Psoas muscle (tissue), 8 donors: ENCODE data around the gene CCDC12. TPM values are rescaled to one million over a fixed set of nuclear protein-coding genes. Genes with fewer than 3 reads are reported as not detected.
A peak's percentile ranks its signal among the peaks of the same experiment; 100 is the strongest.

Experiments
- ATAC-seq, 4 donors: fragments of 200-7000 bp; cut with Tn5 transposase; one replicate each; pipeline ENCODE4 v1.9.1; 2020; ENCODE audit warnings: moderate library complexity in 3 of 4, mild to moderate bottlenecking in 2 of 4
- DNase-seq, 2 donors: peaks; one replicate each; pipeline ENCODE4 v3.0.0-alpha.2; 2020
- H3K27ac ChIP-seq: fragments of 200-600 bp; one replicate; pipeline ENCODE4 v1.8.0; 2022
- H3K27me3 ChIP-seq, 3 donors: fragments of 200-600 bp in 1 of 3; one replicate each; pipeline versions ENCODE4 v1.6.1 to v1.8.0; 2013 to 2022; ENCODE audit warnings: low read length in 2 of 3, mild to moderate bottlenecking in 2 of 3, moderate library complexity in 1 of 3; ENCODE audit not compliant: insufficient read depth in 3 of 3
- H3K36me3 ChIP-seq, 2 donors: fragments of 200-600 bp in 1 of 2; one replicate each; pipeline versions ENCODE4 v1.6.1 to v1.8.0; 2013 to 2022; ENCODE audit warnings: low read depth in 1 of 2, mild to moderate bottlenecking in 1 of 2, moderate library complexity in 1 of 2; ENCODE audit not compliant: insufficient read depth in 1 of 2
- H3K4me1 ChIP-seq: fragments of 200-600 bp; one replicate; pipeline ENCODE4 v1.8.0; 2022
- H3K4me3 ChIP-seq: fragments of 200-600 bp; one replicate; pipeline ENCODE4 v1.8.0; 2022; ENCODE audit warnings: mild to moderate bottlenecking
- H3K9me3 ChIP-seq: fragments of 200-600 bp; one replicate; pipeline ENCODE4 v1.8.0; 2022
- whole genome bisulfite sequencing, 3 donors: extraction: QIAGEN DNeasy Blood & Tissue Kit; methylation state at CpG; one replicate each; pipeline versions ENCODE4 v1.1.6 to v1.1.7; 2013; 5-methylcytosine and 5-hydroxymethylcytosine counted together
- intact Hi-C, 2 donors: fragments of 100-400 bp; cut with DNase I; formaldehyde crosslinking; loops; one replicate each; pipeline versions ENCODE4 v1.11.0 to v1.14.2; 2022
- polyA plus RNA-seq, 3 donors: library from polyadenylated mRNA; stranded (reverse); fragments of 200-250 nt; gene quantifications; one replicate each; pipeline ENCODE4 v1.2.3, GENCODE V29; 2013
- total RNA-seq, 4 donors: library from RNA; stranded (reverse); fragmentation: NEBNext Ultra II Directional in 2 of 4; extraction: Animal tissue kit (Norgen Biotek cat#: 25700) in 2 of 4; gene quantifications; one replicate each; pipeline versions ENCODE4 v1.2.1 to v1.2.4, GENCODE V29; 2021 to 2023
- TF ChIP-seq, protein P1 (sequence below): fragments of 200-600 bp; IDR thresholded peaks from one replicate; pipeline ENCODE4 v1.8.0; 2022; ENCODE audit warnings: antibody characterized with exemption
- donor health status: healthy with polysubstance abuse.
- donor health status: DM: no; HTN: no; CAD: no; lungs with moderate emphysema.
- donor health status: Bipolar disorder and iron deficiency.
- donor health status: healthy.
- donor health status: DM: yes; HTN: yes; CAD: no.
- donor health status: DM: no; HTN: no; CAD: no.
- donor health status: DM: no; HTN: no; CAD: no.
- donor health status: DM: yes; HTN: yes; CAD: no.

CCDC12 gene
- total and polyA plus RNA-seq, 7 donors, result 25.1 to 69.8 (median 36.4) TPM

DNA sequence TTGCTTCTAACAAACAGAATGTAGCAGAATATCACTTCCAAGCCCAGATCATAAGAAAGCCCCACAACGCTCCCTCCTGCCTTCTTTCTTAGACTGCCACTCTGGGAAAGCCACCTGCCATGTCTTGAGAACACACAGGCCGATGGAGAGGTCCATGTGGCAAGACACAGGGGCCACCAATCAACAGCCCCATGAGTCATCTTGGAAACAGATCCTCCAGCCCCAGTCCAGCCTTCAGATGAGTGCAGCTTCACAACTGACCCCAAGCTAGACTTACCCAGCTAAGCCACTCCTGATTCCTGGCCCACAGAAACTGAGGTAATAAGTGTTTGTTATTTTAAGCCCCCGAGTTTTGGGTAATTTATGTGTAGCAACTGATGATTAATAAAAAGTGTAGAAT lies 59.3 kb downstream of the CCDC12 start:
- no peak overlapping the region for H3K27ac ChIP-seq
- H3K27me3 ChIP-seq, result no peaks in the 10 kb centered on the region
- DNase-seq (peak in 1 of 2 donors; percentile 9), ATAC-seq (no peak)
- TF ChIP-seq, protein P1, sequence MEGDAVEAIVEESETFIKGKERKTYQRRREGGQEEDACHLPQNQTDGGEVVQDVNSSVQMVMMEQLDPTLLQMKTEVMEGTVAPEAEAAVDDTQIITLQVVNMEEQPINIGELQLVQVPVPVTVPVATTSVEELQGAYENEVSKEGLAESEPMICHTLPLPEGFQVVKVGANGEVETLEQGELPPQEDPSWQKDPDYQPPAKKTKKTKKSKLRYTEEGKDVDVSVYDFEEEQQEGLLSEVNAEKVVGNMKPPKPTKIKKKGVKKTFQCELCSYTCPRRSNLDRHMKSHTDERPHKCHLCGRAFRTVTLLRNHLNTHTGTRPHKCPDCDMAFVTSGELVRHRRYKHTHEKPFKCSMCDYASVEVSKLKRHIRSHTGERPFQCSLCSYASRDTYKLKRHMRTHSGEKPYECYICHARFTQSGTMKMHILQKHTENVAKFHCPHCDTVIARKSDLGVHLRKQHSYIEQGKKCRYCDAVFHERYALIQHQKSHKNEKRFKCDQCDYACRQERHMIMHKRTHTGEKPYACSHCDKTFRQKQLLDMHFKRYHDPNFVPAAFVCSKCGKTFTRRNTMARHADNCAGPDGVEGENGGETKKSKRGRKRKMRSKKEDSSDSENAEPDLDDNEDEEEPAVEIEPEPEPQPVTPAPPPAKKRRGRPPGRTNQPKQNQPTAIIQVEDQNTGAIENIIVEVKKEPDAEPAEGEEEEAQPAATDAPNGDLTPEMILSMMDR, result no peak
- intact Hi-C loops, result no loop called here
- 76 to 100% (median 96%) methylated on average over 3 of the region's 3 CpGs for WGBS, 3 donors
- no peak overlapping the region for H3K4me3 ChIP-seq
- peaks cover 0 to 64% of the 10 kb centered on the region in 2 donors for H3K36me3 ChIP-seq
- H3K9me3 ChIP-seq, result no peaks in the 10 kb centered on the region
- H3K4me1 ChIP-seq, result peaks cover 20% of the 10 kb centered on the region

GRCh38 chr3:46916799-46917198 lies 59.7 kb downstream of the CCDC12 start:
- peaks cover 0 to 59% of the 10 kb centered on the region in 2 donors for H3K36me3 ChIP-seq
- H3K27me3 ChIP-seq, result no peaks in the 10 kb centered on the region
- 89 to 94% (median 91%) methylated on average over 3 of the region's 3 CpGs for WGBS, 3 donors
- H3K9me3 ChIP-seq, result no peaks in the 10 kb centered on the region
- intact Hi-C loops, result no loop called here
- ATAC-seq (no peak), DNase-seq (no peak)
- peaks cover 20% of the 10 kb centered on the region for H3K4me1 ChIP-seq
- TF ChIP-seq, protein P1, result no peak
- no peak overlapping the region for H3K27ac ChIP-seq
- no peak overlapping the region for H3K4me3 ChIP-seq

DNA sequence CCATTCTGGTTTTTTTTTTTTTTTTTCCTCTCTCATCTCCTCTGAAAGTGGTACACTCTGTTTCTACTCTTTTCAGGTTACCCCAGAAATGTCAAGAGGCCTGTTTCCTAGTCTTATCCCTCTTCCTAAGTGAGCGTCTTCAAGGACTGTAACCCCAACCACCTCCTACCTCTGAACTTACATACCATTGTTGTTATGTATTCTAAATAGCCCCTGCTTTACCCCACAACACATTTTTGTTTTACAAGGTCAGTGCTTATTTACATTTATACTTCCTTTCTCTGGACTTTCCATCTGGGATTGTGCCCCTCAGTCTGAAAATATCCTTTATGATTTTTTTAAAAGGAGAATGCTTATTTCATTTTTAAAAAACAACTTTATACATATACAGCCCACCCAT lies 60.3 kb downstream of the CCDC12 start:
- DNase-seq, result no peak
- Histone ChIP-seq H3K36me3 (peaks cover 0 to 54% of the 10 kb centered on the region in 2 donors), H3K4me1 (peaks cover 20% of the 10 kb centered on the region), H3K4me3 (no peak overlapping the region), H3K27me3 (no peaks in the 10 kb centered on the region), H3K27ac (no peak overlapping the region), H3K9me3 (no peaks in the 10 kb centered on the region)
- TF ChIP-seq, protein P1, result no peak
- no peak for ATAC-seq
- 92 to 97% (median 96%) methylated on average over 1 of the region's 1 CpG for WGBS, 3 donors
- intact Hi-C loops, result no loop called here

DNA sequence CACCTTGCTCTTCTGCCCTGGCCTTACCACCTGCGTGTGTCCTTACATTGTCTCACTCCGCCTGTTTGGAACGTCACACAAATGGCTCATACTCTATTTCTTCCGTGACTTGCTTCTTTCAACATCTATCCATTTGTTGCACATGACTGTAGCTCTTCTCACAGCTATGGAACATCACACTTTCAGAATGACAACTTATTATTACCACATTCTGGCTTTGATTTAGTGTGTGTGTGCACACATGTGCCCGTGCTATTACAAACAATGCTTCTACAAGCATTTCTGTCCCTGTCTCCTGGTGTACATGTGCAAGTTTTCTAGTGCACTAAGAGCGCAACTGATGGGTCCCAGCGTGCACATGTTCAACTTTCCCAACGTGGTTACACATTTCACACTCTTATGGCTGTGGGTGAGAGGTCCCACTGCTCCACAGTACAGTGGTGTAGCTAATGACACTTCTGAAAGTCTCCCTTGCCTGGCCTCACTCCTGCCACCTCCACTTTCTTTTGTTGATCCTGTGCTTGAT lies 61.2 kb downstream of the CCDC12 start:
- no peak overlapping the region for H3K4me3 ChIP-seq
- DNase-seq (peak; percentile 10 to 40), ATAC-seq (peak; percentile 75 to 88 (median 86))
- H3K36me3 ChIP-seq, result peaks cover 0 to 45% of the 10 kb centered on the region in 2 donors
- no peaks in the 10 kb centered on the region for H3K27me3 ChIP-seq
- no peaks in the 10 kb centered on the region for H3K9me3 ChIP-seq
- TF ChIP-seq, protein P1, result no peak
- H3K4me1 ChIP-seq, result peaks cover 19% of the 10 kb centered on the region
- H3K27ac ChIP-seq, result peak overlapping the region; percentile 61
- 62 to 73% (median 65%) methylated on average over 8 of the region's 8 CpGs for WGBS, 3 donors
- intact Hi-C loops, result no loop called here

GRCh38 chr3:46914849-46915248 lies 61.7 kb downstream of the CCDC12 start:
- H3K36me3 ChIP-seq, result peaks cover 0 to 40% of the 10 kb centered on the region in 2 donors
- intact Hi-C loops, result no loop called here

More at GRCh38 chr3:46914849-46915248, 61.7 kb downstream of the CCDC12 start:
- ATAC-seq (peak in 1 of 4 donors; percentile 19), DNase-seq (peak in 1 of 2 donors; percentile 15)
- peak overlapping the region; percentile 61 for H3K27ac ChIP-seq
- H3K4me3 ChIP-seq, result no peak overlapping the region
- no peaks in the 10 kb centered on the region for H3K27me3 ChIP-seq
- WGBS, 3 donors, result 65 to 80% (median 72%) methylated on average over 7 of the region's 7 CpGs
- TF ChIP-seq, protein P1, result no peak
- H3K4me1 ChIP-seq, result peaks cover 16% of the 10 kb centered on the region
- H3K9me3 ChIP-seq, result no peaks in the 10 kb centered on the region
